HCT116 (cell line): Measurements from ENCODE around the gene UBL4B.

Experiments used
- POLR2AphosphoS5 ChIP-seq: IDR thresholded peaks from 2 replicates; pipeline ENCODE4 v1.6.1; 2011; ENCODE audit warnings: mild to moderate bottlenecking, low read depth, low read length, moderate library complexity
- TF ChIP-seq, protein P1 (sequence below), 3 experiments: fragments of 200-600 bp in 1 of 3; sonication (generic) in 1 of 3; IDR thresholded peaks in 2 of 3; conservative IDR thresholded peaks in 1 of 3; 2 replicates each; pipeline ENCODE4 v1.5.1; 2012 to 2017; ENCODE audit warnings: low read depth in 2 of 3, low read length in 2 of 3, antibody characterized with exemption in 1 of 3, borderline replicate concordance in 1 of 3, control low read depth in 1 of 3, mild to moderate bottlenecking in 1 of 3, mixed read lengths in 1 of 3, mixed run types in 1 of 3, moderate library complexity in 1 of 3; ENCODE audit not compliant: insufficient read depth in 1 of 3

DNA sequence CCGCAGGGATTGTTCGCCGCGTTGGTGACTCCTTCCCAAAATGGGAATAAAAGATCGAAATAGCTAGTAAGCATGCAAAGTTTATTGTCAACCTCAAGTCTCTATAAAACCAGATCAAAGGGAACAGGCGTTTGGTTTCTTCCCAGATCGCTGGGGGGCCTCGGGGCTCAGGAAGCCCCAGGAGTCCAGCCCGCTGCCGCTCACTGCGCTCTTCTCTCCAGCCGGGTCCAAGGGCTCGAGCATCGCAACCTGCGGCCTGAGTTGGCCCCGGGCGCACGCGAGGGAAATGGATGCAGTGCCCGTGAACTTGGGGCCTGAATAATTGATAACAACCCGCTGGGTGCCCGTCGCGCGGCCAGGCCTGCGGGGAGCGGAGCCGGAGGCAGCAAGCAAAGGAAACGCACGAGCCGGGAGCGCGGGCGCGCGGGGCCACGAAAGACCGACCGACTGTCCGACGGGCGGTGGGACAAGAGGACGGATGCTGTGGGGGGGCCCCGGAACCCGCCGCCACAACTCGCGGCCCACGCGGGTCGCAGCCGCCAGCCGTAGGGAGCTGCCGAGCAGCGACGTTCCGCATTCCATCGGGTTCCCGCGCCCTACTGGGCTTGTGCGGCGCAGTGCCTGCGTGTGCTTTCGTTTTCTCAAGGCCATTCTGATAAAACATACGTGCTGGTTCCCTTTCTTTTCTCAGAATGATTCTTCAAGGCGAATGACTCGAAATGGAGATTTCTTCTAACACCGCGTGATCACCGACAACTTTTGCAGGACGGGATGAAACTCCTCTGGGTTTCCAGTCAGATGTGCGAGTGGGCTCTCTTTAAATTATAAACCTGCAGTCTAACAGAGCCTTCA, 27.8 kb upstream of the UBL4B start:
- TF ChIP-seq POLR2AphosphoS5: no peak
- TF ChIP-seq, protein P1, sequence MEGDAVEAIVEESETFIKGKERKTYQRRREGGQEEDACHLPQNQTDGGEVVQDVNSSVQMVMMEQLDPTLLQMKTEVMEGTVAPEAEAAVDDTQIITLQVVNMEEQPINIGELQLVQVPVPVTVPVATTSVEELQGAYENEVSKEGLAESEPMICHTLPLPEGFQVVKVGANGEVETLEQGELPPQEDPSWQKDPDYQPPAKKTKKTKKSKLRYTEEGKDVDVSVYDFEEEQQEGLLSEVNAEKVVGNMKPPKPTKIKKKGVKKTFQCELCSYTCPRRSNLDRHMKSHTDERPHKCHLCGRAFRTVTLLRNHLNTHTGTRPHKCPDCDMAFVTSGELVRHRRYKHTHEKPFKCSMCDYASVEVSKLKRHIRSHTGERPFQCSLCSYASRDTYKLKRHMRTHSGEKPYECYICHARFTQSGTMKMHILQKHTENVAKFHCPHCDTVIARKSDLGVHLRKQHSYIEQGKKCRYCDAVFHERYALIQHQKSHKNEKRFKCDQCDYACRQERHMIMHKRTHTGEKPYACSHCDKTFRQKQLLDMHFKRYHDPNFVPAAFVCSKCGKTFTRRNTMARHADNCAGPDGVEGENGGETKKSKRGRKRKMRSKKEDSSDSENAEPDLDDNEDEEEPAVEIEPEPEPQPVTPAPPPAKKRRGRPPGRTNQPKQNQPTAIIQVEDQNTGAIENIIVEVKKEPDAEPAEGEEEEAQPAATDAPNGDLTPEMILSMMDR (IDR thresholded peaks at IDR 0.05 in 2 of 3, conservative IDR thresholded peaks at IDR 0.05 in 1 of 3; ENCODE audit: borderline replicate concordance in 1 of 3, insufficient read depth in 1 of 3, low read depth in 2 of 3, low read length in 2 of 3): no peak
